Hepatic stellate cell (primary cell): Measurements from ENCODE around the gene E2F4.
A peak's percentile ranks its signal among the peaks of the same experiment; 100 is the strongest.

Experiments
- DNase-seq: peaks from one replicate; pipeline ENCODE4 v3.0.0; 2011; ENCODE audit warnings: low spot score

Gene E2F4

GRCh38 chr16:67173808-67174705, 17.9 kb upstream of the E2F4 start:
- peak; percentile 92 for DNase-seq

- no peak for DNase-seq
Measured at GRCh38 chr16:67174706-67175231, 17.2 kb upstream of the E2F4 start.

GRCh38 chr16:67176662-67177061, 15.3 kb upstream of the E2F4 start:
- no peak for DNase-seq

GRCh38 chr16:67177743-67178699, 13.9 kb upstream of the E2F4 start:
- DNase-seq, result peak; percentile 82

- DNase-seq, result no peak
Measured at GRCh38 chr16:67179421-67180080, 12.4 kb upstream of the E2F4 start.

GRCh38 chr16:67180166-67180565, 11.8 kb upstream of the E2F4 start:
- no peak for DNase-seq

GRCh38 chr16:67181346-67181745, 10.6 kb upstream of the E2F4 start:
- peak; percentile 91 for DNase-seq

- no peak for DNase-seq
Measured at GRCh38 chr16:67182288-67182687, 9.7 kb upstream of the E2F4 start.

- DNase-seq, result no peak
Measured at GRCh38 chr16:67183284-67183626, 8.7 kb upstream of the E2F4 start.

- DNase-seq, result peak; percentile 100
Measured at GRCh38 chr16:67183627-67184452, 8.1 kb upstream of the E2F4 start, which contains the start of gene MATCAP1. Gene MATCAP1 (minus strand): TSS chr16:67183963. CDS start chr16:67180610, 3,353 bp downstream.

GRCh38 chr16:67184453-67184994, 7.4 kb upstream of the E2F4 start:
- no peak for DNase-seq

- DNase-seq, result peak; percentile 87
Measured at GRCh38 chr16:67184995-67185650, 6.8 kb upstream of the E2F4 start.

GRCh38 chr16:67185651-67186134, 6.3 kb upstream of the E2F4 start:
- no peak for DNase-seq

- peak; percentile 54 for DNase-seq
Measured at GRCh38 chr16:67186550-67186950, 5.4 kb upstream of the E2F4 start.

- no peak for DNase-seq
Measured at GRCh38 chr16:67187175-67187890, 4.6 kb upstream of the E2F4 start.

- no peak for DNase-seq
Measured at GRCh38 chr16:67188323-67188722, 3.6 kb upstream of the E2F4 start.

GRCh38 chr16:67188798-67189197, 3.2 kb upstream of the E2F4 start:
- no peak for DNase-seq

- no peak for DNase-seq
Measured at GRCh38 chr16:67190041-67190440, 1.9 kb upstream of the E2F4 start, which contains the start of gene EXOC3L1. Gene EXOC3L1 (minus strand): TSS chr16:67190136. CDS start chr16:67189676, 460 bp downstream.
